GM19395 (cell line): Measurements from ENCODE around the gene LRRC63.
"Not testable (repeated sequence)": the region's sequence is repeated elsewhere in the genome, so short reads cannot be mapped to it uniquely, and the experiment has no call there.

Experiments
- ATAC-seq: cut with Tn5 transposase; IDR thresholded peaks from one replicate; pipeline ENCODE4 v1.9.1; 2021; ENCODE audit warnings: mild to moderate bottlenecking, moderate library complexity; ENCODE audit not compliant: unreplicated experiment

The LRRC63 gene

DNA sequence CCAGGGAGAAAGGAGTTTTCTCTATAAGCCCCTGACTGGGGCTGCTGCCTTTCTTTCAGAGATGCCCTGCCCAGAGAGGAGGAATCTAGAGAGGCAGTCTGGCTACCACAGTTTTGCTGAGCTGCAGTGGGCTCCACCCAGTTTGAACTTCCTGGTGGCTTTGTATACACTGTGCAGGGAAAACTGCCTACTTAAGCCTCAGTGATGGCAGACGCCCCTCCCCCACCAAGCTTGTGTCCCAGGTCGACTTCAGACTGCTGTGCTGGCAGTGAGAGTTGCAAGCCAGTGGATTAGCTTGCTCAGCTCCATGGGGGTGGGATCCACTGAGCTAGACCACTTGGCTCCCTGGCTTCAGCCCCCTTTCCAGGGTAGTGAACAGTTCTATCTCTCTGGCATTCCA, 8.5 kb downstream of the LRRC63 start:
- ATAC-seq, result not testable (repeated sequence)

DNA sequence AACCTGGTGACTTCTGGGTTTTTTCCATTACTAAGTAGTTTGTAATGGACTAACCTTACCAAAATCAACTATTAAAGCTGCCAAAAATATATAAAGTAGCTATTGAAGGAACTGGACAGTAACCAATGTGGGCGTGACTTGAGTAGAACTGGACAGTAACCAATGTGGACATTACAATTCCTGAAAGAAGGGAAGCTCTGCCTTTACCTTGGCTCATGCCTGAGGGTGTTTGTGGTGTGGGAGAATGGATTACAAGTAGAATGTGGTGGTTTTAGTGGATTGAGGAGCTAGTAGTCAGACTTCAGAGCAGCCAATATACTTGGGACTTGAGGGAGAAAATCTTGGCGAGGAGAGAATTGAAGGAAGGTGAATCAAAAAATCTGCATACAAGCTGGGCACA, 17.5 kb downstream of the LRRC63 start:
- ATAC-seq, result no peak

DNA sequence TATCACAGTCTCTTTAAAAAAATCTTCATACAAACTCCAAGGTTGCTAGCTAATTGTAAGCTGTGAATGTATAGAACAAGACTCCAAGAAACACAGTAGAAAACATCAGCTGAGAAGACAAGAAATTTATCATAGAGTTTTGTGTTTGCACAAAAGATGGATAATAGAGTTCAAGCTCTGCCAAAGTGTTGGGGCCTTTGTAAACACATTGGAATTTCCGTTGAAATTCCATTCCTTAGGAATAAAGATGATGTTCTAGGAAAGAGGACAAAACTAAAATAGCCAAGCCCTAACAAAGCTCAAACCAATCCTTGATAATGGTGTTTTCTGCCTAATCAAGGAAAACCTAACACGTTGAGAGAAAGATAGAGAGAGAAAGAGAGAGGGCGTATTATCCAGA, 20.6 kb downstream of the LRRC63 start:
- no peak for ATAC-seq

DNA sequence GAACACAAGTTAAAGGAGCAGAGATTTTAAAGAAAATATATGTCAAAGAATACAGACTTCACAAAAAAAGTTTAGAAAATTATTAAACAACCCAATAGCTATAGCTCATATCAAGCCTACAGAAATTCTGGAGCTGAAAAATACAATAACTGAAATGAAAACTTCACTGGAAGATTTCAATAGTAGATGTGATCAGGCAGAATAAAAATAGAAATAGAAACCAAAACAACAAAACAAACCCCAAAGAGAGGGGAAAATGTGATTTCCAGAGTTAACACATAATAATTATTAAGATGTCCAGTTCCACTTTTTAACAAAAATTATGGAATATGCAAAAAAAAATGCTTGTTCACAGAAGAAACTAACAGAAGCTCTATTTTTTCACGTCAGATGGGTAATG, 23.6 kb downstream of the LRRC63 start:
- no peak for ATAC-seq

DNA sequence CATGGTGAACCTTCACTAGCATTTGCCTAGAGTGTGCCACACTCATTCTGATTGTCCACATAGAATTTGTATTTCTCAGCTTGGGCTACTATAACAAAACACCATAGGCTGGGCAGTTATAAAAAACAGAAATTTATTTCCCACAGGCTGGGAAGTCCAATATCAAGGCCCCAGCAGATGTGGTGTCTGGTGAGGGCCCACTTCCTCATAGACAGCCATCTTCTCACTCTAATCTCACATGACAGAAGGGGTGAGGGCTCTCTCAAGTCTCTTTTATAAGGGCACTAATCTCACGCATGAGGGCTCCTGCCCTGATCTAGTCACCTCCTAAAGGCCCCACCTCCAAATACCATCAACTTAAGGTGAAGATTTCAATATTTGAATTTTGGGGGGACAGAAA, 53.6 kb downstream of the LRRC63 start:
- no peak for ATAC-seq

DNA sequence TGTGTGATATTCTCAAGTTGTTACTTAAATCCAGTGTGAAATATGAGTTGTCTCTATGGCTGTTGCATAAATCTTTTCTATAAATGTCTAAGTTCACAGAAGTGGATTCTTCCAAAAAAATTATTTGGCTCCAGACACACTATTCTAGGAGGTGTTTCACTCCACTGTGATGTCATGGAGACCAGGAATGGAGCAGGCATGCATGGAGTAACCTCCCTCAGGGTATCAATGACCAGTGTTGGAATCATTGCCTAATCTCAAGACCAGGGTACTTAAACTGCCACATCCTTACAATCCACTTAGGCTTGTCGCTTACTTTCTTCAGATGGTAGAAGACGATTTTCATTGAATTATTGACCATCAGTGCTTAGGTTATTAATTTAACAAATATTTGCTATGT, 55.4 kb downstream of the LRRC63 start:
- no peak for ATAC-seq

DNA sequence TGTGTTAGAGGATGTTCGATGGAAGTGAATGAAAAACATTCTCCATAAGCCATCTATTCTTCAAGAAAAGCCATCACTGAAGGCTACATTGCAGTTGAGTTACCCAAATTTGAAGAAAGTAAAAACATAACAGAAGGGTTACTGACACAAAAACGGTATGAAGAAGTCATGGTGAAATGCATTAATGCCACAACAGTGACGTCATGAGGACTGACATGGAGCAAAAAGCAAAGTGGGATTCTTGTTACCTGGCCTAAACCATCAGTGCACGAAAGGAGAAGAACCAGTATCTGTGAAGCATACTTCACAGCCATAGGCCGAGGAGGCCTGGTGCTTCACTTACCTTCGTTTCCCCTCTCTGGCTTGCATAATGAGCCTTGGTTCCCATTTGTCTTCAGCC, 58.7 kb downstream of the LRRC63 start:
- no peak for ATAC-seq

DNA sequence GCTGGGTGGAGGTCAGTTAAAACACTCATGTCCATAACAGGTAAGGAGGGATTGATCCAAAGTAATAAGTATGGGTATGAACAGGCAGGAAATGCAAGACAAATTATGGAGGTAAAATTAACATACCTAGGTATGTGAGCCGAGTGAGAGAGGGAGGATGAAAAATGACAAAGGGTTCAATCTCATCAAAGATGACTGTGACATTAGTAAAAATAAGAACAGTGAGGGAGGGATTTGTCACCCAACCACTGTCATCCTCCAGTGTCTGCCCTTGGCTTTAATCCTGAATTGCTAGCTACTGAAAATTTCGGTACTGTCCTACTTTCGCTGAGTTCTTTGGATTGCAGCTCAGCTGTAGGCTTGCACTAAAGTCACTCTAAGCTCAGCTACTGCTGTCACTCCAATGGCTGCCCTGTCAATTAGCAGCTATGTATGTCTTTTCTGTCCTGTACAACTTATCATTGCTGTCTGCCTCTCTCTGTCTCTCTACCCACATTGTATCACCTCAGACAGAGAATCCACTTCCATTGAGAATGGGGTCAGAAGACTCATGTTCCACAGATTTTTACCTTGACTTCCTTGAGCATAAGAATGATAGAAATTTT, 62.5 kb downstream of the LRRC63 start:
- ATAC-seq, result no peak

DNA sequence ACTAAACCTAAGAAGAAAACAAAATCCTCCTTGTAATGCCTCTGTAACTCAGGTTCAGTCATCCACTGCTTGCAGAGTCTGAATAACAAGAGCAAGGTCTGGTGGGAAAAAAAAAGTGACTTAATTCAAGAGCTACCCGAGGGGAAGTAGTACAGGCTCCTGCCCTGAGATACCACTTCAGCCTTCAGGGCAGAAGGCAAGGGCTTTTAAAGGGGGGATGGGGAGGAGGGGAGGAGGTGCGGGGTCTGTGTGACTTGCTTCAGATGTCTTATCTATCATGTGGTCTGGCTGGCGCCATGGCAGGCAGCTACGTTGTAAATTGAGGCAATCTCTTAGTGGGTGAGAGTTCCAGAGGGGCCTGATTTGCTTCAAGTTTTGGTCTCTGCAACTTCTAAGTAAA, 66.7 kb downstream of the LRRC63 start:
- no peak for ATAC-seq

DNA sequence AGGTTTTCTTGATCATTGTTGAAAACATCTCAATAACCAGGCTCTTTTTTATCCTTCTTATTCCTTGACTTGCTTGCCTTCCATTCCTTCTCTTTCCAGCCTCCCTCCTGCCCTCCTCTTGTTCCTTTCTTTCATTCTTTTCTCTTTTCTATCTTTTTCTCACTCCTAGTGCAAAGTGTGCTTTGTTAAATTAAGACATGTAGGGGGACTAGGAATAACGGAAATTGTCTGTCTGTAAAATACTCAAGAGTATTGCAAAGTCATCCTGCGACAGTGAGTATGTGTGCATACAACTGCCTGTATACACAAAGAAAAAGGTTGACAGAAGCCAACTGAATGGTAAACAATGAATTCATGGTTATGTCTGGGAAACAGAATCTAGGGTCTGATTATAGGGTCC, 70.1 kb downstream of the LRRC63 start:
- no peak for ATAC-seq

DNA sequence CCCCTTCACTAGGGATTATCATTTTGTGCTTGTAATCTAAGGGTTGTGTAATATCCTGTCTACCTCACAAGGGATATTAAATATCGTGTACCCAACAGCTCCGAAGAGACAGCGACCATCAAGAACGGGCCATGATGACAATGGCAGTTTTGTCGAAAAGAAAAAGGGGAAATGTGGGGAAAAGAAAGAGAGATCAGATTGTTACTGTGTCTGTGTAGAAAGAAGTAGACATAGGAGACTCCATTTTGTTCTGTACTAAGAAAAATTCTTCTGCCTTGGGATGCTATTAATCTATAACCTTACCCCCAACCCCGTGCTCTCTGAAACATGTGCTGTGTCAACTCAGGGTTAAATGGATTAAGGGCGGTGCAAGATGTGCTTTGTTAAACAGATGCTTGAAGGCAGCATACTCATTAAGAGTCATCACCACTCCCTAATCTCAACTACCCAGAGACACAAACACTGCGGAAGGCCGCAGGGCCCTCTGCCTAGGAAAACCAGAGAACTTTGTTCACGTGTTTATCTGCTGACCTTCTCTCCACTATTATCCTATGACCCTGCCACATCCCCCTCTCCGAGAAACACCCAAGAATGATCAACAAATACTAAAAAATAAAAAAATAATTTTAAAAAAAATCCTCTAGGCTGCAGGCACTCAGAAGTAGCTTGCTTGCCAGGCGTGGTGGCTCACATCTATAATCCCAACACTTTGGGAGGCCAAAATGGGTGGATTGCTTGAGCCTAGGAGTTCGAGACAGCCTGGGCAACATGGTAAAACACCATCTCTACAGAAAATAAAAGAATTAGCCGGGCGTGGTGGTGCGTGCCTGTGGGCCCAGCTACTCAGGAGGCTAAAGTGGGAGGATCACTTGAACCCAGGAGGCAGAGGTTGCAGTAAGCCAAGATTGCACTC, 72.4 kb downstream of the LRRC63 start:
- not testable (repeated sequence) for ATAC-seq

DNA sequence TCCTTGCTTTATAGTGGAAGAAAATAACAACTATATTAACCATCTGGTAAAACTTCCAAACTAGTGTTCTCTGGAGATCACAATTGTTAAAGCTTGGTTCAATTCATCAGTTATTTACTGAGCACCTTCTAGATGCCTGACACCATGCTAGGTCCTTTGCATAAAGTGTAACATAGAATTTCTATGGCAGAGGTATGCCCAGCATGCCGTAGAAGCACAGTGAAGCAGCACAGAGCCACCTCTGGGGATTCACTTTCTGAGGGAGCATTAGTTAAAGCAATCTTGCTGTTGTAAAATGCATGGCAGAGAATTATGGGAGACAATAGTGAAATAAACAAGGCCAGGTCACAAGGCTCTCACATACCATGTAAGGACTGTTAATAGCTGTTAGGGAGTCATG, 75.2 kb downstream of the LRRC63 start:
- ATAC-seq, result no peak

DNA sequence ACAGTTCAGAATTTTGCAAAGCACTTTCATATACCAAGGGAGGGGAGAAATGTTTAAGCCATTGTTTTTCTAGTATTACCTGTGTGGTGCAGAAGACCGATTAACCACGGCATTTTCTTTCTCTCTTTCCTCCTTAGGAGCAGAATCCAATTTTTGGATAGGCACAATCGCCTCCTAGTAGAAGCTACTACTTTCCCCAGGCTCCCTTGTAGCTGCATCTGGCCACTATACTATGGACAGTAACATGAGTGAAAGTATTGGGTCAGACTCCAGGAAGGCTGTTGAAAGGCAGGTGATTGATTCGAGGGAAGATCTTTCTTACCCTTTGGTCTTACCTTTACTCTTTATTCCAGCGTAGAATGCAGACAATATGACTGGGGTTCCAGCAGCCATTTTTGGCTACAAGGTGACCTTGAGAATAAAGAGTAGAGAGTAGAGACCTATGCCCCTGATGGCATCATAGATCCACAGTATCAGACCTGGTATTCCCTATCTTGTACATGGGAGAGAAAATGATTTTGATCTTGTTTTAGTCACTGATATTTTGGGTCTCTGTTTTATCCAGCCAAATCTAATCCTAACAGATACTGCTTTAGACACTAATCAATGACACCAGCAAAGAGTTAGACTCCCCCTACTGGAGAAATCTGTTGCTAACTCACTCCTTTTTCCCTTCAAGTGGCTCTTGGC, 77.0 kb downstream of the LRRC63 start:
- peak; percentile 77 for ATAC-seq

DNA sequence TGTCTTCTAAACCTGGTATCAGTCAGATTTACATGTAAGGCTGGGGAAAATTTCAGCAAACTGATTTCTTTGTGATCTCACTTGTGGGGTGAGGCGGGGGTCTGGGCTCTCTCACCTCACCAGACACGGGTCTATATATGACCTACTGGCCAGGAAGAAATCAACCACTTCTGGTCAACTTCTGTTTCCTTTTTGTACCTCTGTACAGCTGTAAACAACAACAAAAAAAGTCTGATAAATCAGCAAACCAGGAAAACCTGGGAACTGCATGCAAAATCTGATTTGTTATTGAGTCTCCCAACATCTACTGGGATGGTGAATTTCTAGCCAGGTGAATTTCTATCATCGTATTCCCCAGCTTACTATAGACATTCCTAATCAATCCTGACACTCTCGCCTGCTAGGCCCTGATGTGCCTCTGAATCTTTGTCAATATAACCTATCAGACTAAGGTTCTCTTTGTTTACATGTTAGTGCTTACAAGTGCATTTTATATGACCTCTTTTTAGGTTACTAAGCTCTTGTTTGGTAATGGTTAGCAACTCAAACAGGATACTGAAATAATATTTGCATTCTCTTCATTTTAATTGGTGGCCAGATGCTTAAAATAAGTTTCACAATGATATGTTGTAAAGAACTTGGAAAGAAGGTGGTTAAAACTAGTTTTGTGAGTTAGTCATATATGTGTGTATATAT, 77.7 kb downstream of the LRRC63 start:
- peak; percentile 5 for ATAC-seq

DNA sequence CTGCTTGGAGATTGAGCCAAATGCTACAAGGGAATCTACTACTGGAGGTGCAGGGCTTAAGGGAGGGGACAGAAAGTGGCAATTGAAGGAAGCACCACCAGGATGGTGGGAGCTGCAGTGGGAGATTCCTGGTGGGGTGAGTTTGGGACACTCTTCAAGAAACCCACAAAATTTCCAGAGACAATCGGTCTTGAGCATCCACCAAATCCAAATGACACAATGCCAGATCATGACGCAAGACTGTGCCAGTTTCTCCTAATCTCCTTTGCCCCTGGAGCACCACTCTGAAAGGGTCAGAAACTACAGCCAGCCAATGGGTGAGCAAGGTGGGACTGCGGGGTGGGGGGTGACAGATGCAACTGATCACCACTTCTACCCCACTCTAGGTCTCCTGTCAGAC, 78.7 kb downstream of the LRRC63 start:
- no peak for ATAC-seq

DNA sequence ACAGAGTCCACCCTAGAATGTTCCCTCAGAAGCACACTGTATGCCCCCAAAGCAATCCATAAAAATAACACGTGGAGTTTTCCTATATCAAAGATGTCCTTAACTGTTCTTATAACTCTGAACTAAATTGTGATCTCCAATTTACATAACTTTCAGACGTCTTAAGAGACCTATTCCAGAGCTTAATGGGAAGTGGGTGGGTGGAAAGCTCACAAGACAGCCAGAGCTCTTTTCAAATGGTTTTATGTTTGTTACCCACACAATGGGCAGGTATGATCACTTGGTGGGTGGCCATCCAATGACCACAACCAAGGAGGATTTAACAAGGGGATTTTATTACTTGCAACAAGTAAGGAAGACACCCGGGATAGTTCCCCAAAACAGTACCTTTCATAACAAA, 81.7 kb downstream of the LRRC63 start:
- ATAC-seq, result no peak

DNA sequence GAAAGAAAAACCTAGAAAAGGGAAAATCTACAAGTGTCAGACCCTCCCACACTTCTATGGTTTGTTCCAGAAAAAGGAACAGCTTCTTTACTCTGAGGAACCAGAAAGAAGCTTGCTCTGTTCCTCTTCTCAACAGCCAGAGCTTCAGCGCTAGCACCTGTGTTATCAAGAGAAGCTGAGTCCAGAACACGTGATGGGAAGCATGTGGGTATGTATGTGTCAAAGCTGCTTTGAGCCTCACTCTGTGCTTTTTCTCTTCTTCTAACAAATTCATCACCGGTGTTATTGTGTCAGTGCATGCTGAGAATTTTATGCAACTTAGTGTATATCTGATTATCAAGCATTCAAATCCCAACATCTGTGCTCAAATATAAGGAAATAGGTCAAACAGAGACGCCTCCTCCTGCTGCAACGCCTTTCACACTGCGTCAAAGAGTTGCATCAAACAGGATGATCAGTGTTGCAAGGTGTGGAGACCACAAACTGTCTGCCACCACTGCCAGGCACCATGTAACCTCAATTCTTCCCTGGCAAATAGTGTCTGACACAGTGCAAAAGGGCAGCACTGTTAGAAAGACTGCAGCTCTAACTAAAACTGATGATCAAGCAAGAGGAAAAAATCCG, 83.9 kb downstream of the LRRC63 start:
- peak; percentile 74 for ATAC-seq

DNA sequence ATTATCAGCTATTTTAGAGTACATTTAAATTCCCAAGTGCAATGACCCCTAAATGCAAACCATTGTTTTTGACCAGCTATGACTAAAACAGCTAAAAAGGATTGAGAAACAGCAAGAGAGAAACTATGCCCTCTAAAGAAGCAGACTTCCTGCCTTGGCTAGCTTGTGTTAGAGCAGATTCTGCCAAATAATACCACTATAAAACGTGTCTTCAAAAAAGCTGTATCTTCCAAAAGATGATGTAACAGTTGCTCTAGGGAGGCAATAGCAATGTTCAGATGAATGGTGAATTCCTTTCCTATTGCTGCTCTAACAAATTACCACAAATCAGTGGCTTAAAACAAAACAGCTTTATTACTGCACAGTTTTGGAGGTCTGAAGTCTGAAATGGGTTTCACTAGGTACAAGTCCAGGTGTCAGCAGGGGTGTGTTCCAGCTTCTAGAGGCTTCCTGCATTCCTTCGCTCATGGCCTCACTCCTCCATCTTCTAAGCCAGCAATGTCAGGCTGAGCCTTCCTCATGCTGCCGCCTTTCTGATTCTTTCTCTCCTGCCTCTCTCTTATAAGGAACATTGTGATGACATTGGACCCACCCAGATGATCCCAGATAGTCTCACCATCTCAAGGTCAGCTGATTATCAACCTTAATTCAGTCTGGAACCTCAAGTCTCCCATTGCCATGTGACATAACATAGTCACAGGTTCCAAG, 84.5 kb downstream of the LRRC63 start:
- peak; percentile 55 for ATAC-seq

DNA sequence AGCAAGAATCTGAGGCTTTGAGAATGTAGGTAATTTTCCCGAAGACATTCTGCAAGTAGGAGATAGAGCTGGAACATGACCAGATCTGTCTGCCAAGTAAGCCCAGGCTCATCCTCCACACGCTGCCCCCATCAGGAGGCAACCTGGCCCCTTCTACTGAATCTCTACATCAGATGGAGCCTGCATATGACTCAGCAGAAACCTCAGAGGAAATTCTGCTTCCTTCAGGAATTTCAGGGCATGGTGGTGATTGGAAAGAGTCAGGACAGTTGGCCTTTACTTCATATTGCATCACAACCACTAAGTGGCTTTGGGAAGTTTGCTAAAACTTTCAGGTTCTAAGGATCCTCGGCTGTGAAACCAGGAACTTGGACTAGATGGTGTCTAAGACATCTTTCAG, 85.2 kb downstream of the LRRC63 start:
- no peak for ATAC-seq

DNA sequence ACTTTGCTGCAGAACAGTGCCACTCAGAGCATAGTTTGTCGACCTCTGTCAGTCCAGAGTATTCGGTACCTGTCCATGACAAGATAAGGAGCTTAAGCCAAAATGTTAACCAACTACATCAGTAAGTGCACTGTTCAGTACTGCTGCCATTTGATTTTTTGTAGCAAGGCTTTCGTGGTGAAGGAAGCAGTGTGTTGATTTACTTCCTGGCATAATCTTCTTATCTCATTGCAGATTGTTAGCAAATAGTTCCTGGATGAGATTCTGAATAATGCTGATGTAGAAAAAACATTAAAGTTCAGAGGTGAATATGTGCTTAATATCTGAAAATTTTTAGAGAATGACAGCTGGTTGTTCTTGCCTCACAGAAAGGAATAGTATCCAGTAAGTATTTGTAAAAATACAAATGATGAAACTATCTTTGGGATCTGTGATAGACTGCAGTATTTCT, 85.7 kb downstream of the LRRC63 start:
- ATAC-seq, result no peak
